Nephron (organoid): ENCODE data around the gene RNH1.

Source experiments
- H3K27ac Mint-ChIP-seq, 3 experiments: 2 replicates each; pipeline ENCODE4 v1.8.0; 2020; ENCODE audit warnings: mixed read lengths in 3 of 3, mild to moderate bottlenecking in 2 of 3, moderate library complexity in 1 of 3
- H3K27me3 Mint-ChIP-seq: 2 replicates; pipeline ENCODE4 v1.8.0; 2021; ENCODE audit warnings: low read depth, mild to moderate bottlenecking, moderate library complexity, mixed read lengths
- H3K36me3 Mint-ChIP-seq: 2 replicates; pipeline ENCODE4 v1.8.0; 2020; ENCODE audit warnings: low read depth, mixed read lengths
- H3K4me1 Mint-ChIP-seq: 2 replicates; pipeline ENCODE4 v1.8.0; 2020; ENCODE audit warnings: mixed read lengths
- H3K4me3 Mint-ChIP-seq, 3 experiments: 2 replicates each; pipeline ENCODE4 v1.8.0; 2020; ENCODE audit warnings: mild to moderate bottlenecking in 3 of 3, mixed read lengths in 3 of 3, moderate library complexity in 2 of 3
- H3K9me3 Mint-ChIP-seq: 2 replicates; pipeline ENCODE4 v1.8.0; 2020; ENCODE audit warnings: mixed read lengths
- TF ChIP-seq, protein P1 (sequence below), 3 experiments: fragments of 200-600 bp; sonication (generic); IDR thresholded peaks; one replicate each; pipeline ENCODE4 v1.5.0; 2021; ENCODE audit warnings: antibody characterized with exemption in 3 of 3; ENCODE audit not compliant: unreplicated experiment in 3 of 3

RNH1 gene

GRCh38 chr11:515131-515530 is 8.1 kb upstream of the RNH1 start:
- H3K4me1 Mint-ChIP-seq: no peaks in the 10 kb centered on the region
- TF ChIP-seq, protein P1, sequence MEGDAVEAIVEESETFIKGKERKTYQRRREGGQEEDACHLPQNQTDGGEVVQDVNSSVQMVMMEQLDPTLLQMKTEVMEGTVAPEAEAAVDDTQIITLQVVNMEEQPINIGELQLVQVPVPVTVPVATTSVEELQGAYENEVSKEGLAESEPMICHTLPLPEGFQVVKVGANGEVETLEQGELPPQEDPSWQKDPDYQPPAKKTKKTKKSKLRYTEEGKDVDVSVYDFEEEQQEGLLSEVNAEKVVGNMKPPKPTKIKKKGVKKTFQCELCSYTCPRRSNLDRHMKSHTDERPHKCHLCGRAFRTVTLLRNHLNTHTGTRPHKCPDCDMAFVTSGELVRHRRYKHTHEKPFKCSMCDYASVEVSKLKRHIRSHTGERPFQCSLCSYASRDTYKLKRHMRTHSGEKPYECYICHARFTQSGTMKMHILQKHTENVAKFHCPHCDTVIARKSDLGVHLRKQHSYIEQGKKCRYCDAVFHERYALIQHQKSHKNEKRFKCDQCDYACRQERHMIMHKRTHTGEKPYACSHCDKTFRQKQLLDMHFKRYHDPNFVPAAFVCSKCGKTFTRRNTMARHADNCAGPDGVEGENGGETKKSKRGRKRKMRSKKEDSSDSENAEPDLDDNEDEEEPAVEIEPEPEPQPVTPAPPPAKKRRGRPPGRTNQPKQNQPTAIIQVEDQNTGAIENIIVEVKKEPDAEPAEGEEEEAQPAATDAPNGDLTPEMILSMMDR (IDR thresholded peaks at IDR 0.05; ENCODE audit: unreplicated experiment in 3 of 3): no peak
- peaks cover 18% of the 10 kb centered on the region for H3K9me3 Mint-ChIP-seq
- H3K36me3 Mint-ChIP-seq: peaks cover 54% of the 10 kb centered on the region
- H3K27me3 Mint-ChIP-seq: peaks cover 5% of the 10 kb centered on the region
- H3K4me3 Mint-ChIP-seq: no peak overlapping the region
- H3K27ac Mint-ChIP-seq: no peak overlapping the region

DNA sequence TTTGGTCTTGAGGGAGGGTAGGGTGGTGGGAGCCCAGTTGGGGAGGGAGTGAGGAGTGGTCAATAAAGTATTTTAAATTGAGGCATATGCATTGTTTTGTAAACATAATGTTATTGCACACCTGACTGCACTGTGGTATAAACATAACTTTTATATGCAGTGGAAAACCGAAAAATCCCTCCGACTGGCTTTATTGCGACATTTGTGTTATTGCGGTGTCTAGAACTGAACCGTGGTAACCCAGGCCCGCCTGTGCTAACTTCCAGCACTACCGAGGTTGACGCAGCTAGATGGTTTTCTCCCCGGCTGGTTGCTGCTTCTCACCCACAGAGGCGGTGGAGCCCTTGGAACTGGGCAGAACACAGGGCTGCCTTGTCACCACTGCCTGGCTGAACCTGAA is 7.6 kb upstream of the RNH1 start:
- Mint-ChIP-seq H3K4me3 (no peak overlapping the region), H3K27ac (no peak overlapping the region), H3K9me3 (peaks cover 18% of the 10 kb centered on the region), H3K36me3 (peaks cover 59% of the 10 kb centered on the region), H3K4me1 (no peaks in the 10 kb centered on the region), H3K27me3 (peaks cover 5% of the 10 kb centered on the region)
- TF ChIP-seq, protein P1 (IDR thresholded peaks at IDR 0.05; ENCODE audit: unreplicated experiment in 3 of 3): no peak

DNA sequence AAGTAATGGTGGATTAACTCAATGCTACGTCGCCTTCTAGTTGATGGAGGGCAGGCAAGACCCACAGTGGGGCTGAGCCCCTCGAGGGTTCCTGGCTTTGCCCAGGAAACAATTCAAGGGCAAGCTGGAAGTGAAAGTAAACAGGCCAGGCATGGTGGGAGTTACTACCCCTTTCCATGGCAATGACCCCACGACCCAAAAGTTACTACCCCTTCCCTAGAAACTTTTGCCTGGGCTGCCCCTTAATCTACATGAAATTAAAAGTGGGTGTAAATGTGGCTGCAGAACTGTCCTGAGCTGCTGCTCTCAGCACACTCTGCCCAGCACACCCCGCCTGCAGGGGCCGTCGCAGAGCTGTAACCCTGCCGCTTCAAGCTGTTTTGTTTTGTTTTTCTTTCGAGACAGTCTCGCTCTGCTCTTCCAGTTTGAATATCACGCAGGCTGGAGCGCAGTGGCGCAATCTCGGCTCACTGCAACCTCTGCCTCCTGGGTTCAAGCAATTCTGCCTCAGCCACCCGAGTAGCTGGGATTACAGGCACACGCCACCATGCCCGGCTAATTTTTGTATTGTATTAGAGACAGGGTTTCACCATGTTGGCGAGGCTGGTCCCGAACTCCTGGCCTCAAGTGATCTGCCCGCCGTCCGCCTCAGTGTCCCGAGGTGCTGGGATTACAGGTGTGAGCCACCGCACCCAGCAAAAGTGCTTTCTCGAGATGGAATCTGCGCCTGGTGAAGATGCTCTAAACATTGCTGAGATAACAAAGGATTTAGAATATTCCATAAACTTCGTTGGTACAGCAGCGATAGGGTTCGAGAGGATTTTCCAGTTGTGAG is 5.9 kb upstream of the RNH1 start:
- Mint-ChIP-seq H3K9me3 (peaks cover 18% of the 10 kb centered on the region), H3K4me3 (no peak overlapping the region), H3K4me1 (no peaks in the 10 kb centered on the region), H3K27ac (no peak overlapping the region), H3K27me3 (peaks cover 5% of the 10 kb centered on the region), H3K36me3 (peaks cover 59% of the 10 kb centered on the region)
- TF ChIP-seq, protein P1 (IDR thresholded peaks at IDR 0.05; ENCODE audit: unreplicated experiment in 3 of 3): no peak

DNA sequence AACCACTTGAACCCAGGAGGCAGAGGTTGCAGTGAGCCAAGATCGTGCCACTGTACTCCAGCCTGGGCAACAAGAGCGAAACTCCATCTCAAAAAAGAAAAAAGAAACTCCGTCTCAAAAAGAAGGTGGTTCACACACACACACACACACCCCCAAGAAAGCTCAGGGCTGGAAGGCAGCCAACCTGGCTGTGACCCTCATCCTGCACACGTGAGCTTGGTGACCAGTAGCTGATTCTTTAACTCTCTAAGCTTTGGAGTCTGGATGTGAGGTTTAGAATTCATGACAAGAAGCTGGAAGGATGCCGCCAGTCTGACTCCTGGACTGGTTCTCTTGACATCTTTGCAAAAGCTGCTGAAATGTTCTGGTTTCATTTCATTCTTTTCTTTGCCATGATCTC is 1.9 kb upstream of the RNH1 start:
- no peaks in the 10 kb centered on the region for H3K9me3 Mint-ChIP-seq
- peaks cover 29% of the 10 kb centered on the region for H3K36me3 Mint-ChIP-seq
- H3K27me3 Mint-ChIP-seq: peaks cover 5% of the 10 kb centered on the region
- H3K4me3 Mint-ChIP-seq: peak overlapping the region; percentile 65 to 73 (median 70)
- H3K4me1 Mint-ChIP-seq: peaks cover 16% of the 10 kb centered on the region
- TF ChIP-seq, protein P1 (IDR thresholded peaks at IDR 0.05; ENCODE audit: unreplicated experiment in 3 of 3): no peak
- peak overlapping the region in 2 of 3 experiments; percentile 52 to 62 for H3K27ac Mint-ChIP-seq

DNA sequence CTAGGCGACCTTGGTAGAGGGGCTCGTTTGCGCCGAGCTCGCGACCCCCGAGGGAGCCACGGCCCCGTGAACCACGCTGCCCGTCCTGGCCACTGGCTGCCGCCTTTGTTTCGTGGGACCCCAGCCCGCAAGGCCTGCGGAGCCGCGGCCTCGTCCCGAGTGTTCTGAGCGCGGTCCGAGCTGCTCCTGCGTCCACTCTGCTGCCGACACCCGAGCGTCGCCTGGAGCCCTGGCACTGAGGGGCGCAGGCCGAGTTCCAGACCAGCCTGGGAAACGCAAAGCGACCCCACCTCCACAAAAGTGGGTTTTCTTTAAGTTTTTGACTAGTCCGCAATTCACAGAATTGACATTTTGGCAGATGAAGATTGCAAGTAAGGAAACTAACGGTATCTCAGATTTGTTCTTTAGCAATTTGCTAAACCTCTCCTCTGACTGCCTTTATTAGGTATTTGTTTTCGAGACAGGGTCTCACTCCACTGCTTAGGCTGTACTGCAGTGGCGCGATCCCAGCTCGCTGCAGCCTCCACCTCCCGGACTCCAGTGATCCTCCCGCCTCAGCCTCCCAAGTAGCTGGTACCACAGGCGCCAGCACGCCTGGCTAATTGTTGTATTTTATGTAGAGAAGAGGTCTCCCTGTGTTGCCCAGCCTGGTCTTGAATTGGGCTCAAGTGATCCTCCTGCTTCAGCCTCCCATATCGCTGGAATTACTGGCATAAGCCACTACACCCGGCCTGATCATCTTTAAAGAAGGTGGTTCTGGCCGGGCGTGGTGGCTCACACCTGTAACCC is 879 bp upstream of the RNH1 start:
- Mint-ChIP-seq H3K27ac (peak overlapping the region in 2 of 3 experiments; percentile 72 to 91), H3K4me1 (peaks cover 16% of the 10 kb centered on the region), H3K27me3 (peaks cover 5% of the 10 kb centered on the region), H3K36me3 (peaks cover 20% of the 10 kb centered on the region), H3K9me3 (no peaks in the 10 kb centered on the region), H3K4me3 (peak overlapping the region; percentile 88 to 98 (median 96))
- TF ChIP-seq, protein P1 (IDR thresholded peaks at IDR 0.05; ENCODE audit: unreplicated experiment in 3 of 3): no peak
